ENCODE results near the gene RPL19. TPM values are rescaled to one million over a fixed set of nuclear protein-coding genes. Genes with fewer than 3 reads are reported as not detected.
A peak's percentile ranks its signal among the peaks of the same experiment; 100 is the strongest.

Gene RPL19
- total RNA-seq, 2 experiments from 2014 or later: 3,527 to 3,670 TPM

DNA sequence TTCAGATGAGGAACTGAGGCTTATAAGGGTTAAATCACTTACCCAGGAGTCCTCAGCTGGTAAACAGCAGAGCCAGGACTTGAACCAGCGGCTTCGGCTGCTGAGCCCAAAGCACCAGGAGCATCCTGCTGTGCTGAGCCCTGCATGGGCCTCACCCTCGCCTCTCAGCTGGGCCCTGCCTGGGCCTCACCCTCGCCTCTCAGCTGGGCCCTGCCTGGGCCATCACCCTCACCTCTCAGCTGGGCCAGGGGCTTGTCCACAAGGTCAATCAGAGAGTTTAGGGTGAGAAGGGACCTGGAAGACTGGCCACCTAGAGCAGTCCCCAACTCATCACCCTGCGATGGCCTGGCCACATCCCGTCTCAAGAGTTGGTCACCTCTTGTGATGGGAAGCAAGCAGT lies 21.5 kb downstream of the RPL19 start:
- H3K4me3 Mint-ChIP-seq: no peak overlapping the region
- H3K9me3 Mint-ChIP-seq: no peaks in the 10 kb centered on the region
- Histone ChIP-seq H3K4me3 (ENCODE audit: low read length) (no peak overlapping the region), H3K4me1 (ENCODE audit: insufficient read depth, low read length) (peaks cover 25% of the 10 kb centered on the region), H3K27ac (ENCODE audit: low read depth in 1 of 2, low read length in 2 of 2) (no peak overlapping the region), H3K36me3 (ENCODE audit: insufficient read depth, low read length) (no peaks in the 10 kb centered on the region), H3K9me3 (ENCODE audit: control insufficient read depth in 1 of 2, insufficient read depth in 1 of 2, low read length in 2 of 2) (no peaks in the 10 kb centered on the region), H3K27me3 (ENCODE audit: control insufficient read depth in 1 of 2, insufficient read depth in 2 of 2, low read length in 2 of 2) (peaks cover 30 to 31% of the 10 kb centered on the region in 2 experiments)
- TF ChIP-seq, protein P1, sequence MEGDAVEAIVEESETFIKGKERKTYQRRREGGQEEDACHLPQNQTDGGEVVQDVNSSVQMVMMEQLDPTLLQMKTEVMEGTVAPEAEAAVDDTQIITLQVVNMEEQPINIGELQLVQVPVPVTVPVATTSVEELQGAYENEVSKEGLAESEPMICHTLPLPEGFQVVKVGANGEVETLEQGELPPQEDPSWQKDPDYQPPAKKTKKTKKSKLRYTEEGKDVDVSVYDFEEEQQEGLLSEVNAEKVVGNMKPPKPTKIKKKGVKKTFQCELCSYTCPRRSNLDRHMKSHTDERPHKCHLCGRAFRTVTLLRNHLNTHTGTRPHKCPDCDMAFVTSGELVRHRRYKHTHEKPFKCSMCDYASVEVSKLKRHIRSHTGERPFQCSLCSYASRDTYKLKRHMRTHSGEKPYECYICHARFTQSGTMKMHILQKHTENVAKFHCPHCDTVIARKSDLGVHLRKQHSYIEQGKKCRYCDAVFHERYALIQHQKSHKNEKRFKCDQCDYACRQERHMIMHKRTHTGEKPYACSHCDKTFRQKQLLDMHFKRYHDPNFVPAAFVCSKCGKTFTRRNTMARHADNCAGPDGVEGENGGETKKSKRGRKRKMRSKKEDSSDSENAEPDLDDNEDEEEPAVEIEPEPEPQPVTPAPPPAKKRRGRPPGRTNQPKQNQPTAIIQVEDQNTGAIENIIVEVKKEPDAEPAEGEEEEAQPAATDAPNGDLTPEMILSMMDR (IDR thresholded peaks at IDR 0.05): no peak
- no peak for DNase-seq
- ChIA-PET CTCF (no interaction called here), POLR2A (no interaction called here)
- peaks cover 5% of the 10 kb centered on the region for H3K4me1 Mint-ChIP-seq (ENCODE audit: low read depth)
- intact Hi-C loops (cut with DNase I, micrococcal nuclease): no loop called here
- no peak for ATAC-seq (ENCODE audit: poor library complexity)
- peaks cover 36% of the 10 kb centered on the region for H3K27me3 Mint-ChIP-seq
- H3K27ac Mint-ChIP-seq: no peak overlapping the region
- no peaks in the 10 kb centered on the region for H3K36me3 Mint-ChIP-seq (ENCODE audit: low read depth)

DNA sequence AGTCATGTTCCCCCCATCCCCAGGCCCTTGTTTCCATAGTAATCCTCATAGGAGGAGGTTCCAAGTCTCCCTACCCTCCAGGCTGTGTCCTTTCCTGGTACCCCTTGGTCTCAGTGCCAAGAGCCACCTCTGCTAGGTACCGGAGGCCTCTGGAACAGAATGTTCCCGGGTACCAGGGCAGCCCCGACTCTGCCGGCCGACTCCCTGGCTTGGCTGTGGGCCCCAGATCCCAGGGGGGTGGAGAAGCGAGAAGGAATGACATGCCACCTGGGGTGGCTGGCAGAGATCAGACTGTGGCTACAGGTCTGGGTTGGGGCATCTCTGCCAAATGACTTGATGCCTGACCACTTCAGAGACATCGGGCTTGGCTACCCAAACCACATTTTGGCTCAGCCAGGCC lies 22.1 kb downstream of the RPL19 start:
- DNase-seq (no peak), ATAC-seq (ENCODE audit: poor library complexity) (no peak)
- Mint-ChIP-seq H3K9me3 (no peaks in the 10 kb centered on the region), H3K27ac (no peak overlapping the region), H3K36me3 (ENCODE audit: low read depth) (no peaks in the 10 kb centered on the region), H3K27me3 (peaks cover 39% of the 10 kb centered on the region), H3K4me3 (no peak overlapping the region), H3K4me1 (ENCODE audit: low read depth) (peaks cover 5% of the 10 kb centered on the region)
- intact Hi-C loops (cut with DNase I, micrococcal nuclease): no loop called here
- Histone ChIP-seq H3K9me3 (ENCODE audit: control insufficient read depth in 1 of 2, insufficient read depth in 1 of 2, low read length in 2 of 2) (no peaks in the 10 kb centered on the region), H3K27ac (ENCODE audit: low read depth in 1 of 2, low read length in 2 of 2) (no peak overlapping the region), H3K36me3 (ENCODE audit: insufficient read depth, low read length) (no peaks in the 10 kb centered on the region), H3K4me1 (ENCODE audit: insufficient read depth, low read length) (peaks cover 25% of the 10 kb centered on the region), H3K27me3 (ENCODE audit: control insufficient read depth in 1 of 2, insufficient read depth in 2 of 2, low read length in 2 of 2) (peaks cover 32 to 37% of the 10 kb centered on the region in 2 experiments), H3K4me3 (ENCODE audit: low read length) (no peak overlapping the region)
- CTCF ChIA-PET: interaction anchor here (1.4 kb wide), 1 partner anchor 23 kb away, joined by 4 read pairs; no protein-coding TSS in a partner anchor
- TF ChIP-seq, protein P1 (IDR thresholded peaks at IDR 0.05): no peak
- POLR2A ChIA-PET: no interaction called here

DNA sequence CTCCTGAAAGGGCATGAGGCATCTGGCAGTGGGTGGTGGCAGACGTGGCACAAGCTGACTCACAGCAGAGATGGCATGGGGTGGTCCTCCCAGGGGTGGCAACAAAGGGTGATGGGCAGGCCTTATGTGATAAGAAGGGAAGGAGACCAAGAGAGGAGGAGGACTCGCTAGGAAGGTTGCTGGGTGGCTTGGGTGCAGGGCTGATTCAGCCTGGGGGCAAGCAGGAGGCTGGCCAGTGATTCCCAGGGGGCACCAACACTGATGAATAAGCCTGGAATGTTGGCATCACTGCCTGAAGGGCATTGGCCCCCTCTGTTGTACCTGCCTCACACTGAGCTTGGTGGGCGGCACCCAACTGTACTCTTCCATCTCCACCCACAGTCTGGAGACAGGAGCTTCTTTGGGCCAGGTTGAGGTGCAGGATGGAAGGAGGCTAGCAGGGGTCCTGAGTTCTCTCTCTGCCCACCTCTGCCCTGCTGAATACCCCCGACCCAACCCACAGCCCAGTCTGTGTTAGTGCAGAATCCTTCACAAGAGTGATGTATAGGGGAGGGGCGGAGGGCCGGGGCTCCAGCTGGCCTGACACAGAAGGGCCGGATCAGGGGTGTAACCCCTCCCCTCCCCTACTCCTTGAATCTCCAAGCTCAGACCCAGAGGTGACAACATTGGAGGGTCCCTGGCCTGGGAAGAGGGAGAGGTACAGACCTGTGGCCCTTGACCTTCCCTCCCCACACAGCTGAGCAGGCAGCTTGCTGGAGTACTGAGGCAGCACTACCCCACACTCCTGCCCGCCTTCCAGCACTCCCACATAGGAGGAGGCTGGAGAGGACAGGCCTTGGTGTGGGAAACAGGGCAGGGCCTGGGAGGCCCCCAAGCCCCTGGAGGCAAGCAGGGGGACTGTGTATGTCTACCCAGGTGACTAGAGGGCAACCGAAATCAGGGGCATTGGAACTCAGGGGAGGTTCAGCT lies 23.1 kb downstream of the RPL19 start:
- H3K4me1 ChIP-seq (ENCODE audit: insufficient read depth, low read length): peaks cover 22% of the 10 kb centered on the region
- H3K4me3 ChIP-seq (ENCODE audit: low read length): no peak overlapping the region
- H3K9me3 ChIP-seq (ENCODE audit: control insufficient read depth in 1 of 2, insufficient read depth in 1 of 2, low read length in 2 of 2): no peaks in the 10 kb centered on the region
- CTCF ChIA-PET: interaction anchor here (1.3 to 1.4 kb wide), 3 partner anchors 9 to 22 kb away, joined by 3 to 5 read pairs (median 4); no protein-coding TSS in a partner anchor
- ATAC-seq (ENCODE audit: poor library complexity) (no peak), DNase-seq (no peak)
- Mint-ChIP-seq H3K4me3 (peak overlapping the region; percentile 69), H3K27ac (no peak overlapping the region), H3K9me3 (no peaks in the 10 kb centered on the region), H3K4me1 (ENCODE audit: low read depth) (peaks cover 5% of the 10 kb centered on the region), H3K27me3 (peaks cover 48% of the 10 kb centered on the region), H3K36me3 (ENCODE audit: low read depth) (no peaks in the 10 kb centered on the region)
- POLR2A ChIA-PET: no interaction called here
- peaks cover 41 to 47% of the 10 kb centered on the region in 2 experiments for H3K27me3 ChIP-seq (ENCODE audit: control insufficient read depth in 1 of 2, insufficient read depth in 2 of 2, low read length in 2 of 2)
- H3K27ac ChIP-seq (ENCODE audit: low read depth in 1 of 2, low read length in 2 of 2): no peak overlapping the region
- TF ChIP-seq, protein P1 (IDR thresholded peaks at IDR 0.05): no peak
- intact Hi-C loops (cut with DNase I, micrococcal nuclease): no loop called here
- H3K36me3 ChIP-seq (ENCODE audit: insufficient read depth, low read length): no peaks in the 10 kb centered on the region

Data from CD4-positive, alpha-beta T cell (primary cell).